Measurements from ENCODE around the gene ABHD17C. TPM values are rescaled to one million over a fixed set of nuclear protein-coding genes. Genes with fewer than 3 reads are reported as not detected.

Gene ABHD17C
- total and polyA plus RNA-seq, 7 donors: 1.1 to 3.7 (median 2.6) TPM

GRCh38 chr15:80789296-80789695, 94.2 kb downstream of the ABHD17C start:
- DNase-seq: no peak
- no peak overlapping the region for H3K4me3 ChIP-seq
- intact Hi-C loops (cut with DNase I): loop anchor here in 1 of 2 donors (10.0 kb wide), 1 partner anchor 156 kb away; no protein-coding TSS in a partner anchor
- 54 to 66% (median 60%) methylated on average over 5 of the region's 5 CpGs for WGBS, 3 donors
- no peak for ATAC-seq
- H3K27ac ChIP-seq: no peak overlapping the region
- TF ChIP-seq, protein P1, sequence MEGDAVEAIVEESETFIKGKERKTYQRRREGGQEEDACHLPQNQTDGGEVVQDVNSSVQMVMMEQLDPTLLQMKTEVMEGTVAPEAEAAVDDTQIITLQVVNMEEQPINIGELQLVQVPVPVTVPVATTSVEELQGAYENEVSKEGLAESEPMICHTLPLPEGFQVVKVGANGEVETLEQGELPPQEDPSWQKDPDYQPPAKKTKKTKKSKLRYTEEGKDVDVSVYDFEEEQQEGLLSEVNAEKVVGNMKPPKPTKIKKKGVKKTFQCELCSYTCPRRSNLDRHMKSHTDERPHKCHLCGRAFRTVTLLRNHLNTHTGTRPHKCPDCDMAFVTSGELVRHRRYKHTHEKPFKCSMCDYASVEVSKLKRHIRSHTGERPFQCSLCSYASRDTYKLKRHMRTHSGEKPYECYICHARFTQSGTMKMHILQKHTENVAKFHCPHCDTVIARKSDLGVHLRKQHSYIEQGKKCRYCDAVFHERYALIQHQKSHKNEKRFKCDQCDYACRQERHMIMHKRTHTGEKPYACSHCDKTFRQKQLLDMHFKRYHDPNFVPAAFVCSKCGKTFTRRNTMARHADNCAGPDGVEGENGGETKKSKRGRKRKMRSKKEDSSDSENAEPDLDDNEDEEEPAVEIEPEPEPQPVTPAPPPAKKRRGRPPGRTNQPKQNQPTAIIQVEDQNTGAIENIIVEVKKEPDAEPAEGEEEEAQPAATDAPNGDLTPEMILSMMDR (IDR thresholded peaks at IDR 0.05): no peak
- H3K36me3 ChIP-seq (ENCODE audit: insufficient read depth in 1 of 2, low read depth in 1 of 2): no peaks in the 10 kb centered on the region
- H3K27me3 ChIP-seq (ENCODE audit: insufficient read depth in 3 of 3, low read length in 2 of 3): peaks cover 0 to 25% (median 3%) of the 10 kb centered on the region in 3 donors
- no peaks in the 10 kb centered on the region for H3K4me1 ChIP-seq
- no peaks in the 10 kb centered on the region for H3K9me3 ChIP-seq

- TF ChIP-seq, protein P1 (IDR thresholded peaks at IDR 0.05): no peak
- intact Hi-C loops (cut with DNase I): loop anchor here in 1 of 2 donors (10.0 kb wide), 1 partner anchor 155 kb away; no protein-coding TSS in a partner anchor
- Histone ChIP-seq H3K27ac (no peak overlapping the region), H3K4me3 (no peak overlapping the region), H3K9me3 (no peaks in the 10 kb centered on the region), H3K27me3 (ENCODE audit: insufficient read depth in 3 of 3, low read length in 2 of 3) (peaks cover 0 to 21% (median 3%) of the 10 kb centered on the region in 3 donors), H3K4me1 (no peaks in the 10 kb centered on the region), H3K36me3 (ENCODE audit: insufficient read depth in 1 of 2, low read depth in 1 of 2) (no peaks in the 10 kb centered on the region)
- DNase-seq (no peak), ATAC-seq (no peak)
- WGBS, 3 donors: 57 to 59% (median 57%) methylated on average over 4 of the region's 4 CpGs
Measured at GRCh38 chr15:80789796-80790195, 94.7 kb downstream of the ABHD17C start.

DNA sequence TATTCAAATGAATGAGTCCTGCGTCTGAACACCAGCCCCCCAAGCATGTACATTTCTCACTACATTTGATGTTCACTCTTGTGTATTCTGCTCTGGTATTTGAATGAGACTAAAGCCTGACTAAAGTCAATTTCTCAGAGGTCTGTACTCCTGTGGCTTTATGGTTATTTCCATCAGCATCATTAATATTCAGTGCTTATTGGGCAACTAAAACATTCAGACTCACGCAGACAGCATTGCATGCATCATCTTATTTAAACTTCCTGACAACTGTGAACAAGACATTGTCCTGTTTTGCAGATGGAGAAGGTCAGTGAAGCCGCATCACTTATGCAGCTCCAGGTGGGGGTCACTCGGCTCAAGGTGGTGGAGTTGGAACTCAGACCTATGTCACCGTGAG, 95.1 kb downstream of the ABHD17C start:
- Histone ChIP-seq H3K27me3 (ENCODE audit: insufficient read depth in 3 of 3, low read length in 2 of 3) (peaks cover 0 to 21% (median 3%) of the 10 kb centered on the region in 3 donors), H3K36me3 (ENCODE audit: insufficient read depth in 1 of 2, low read depth in 1 of 2) (no peaks in the 10 kb centered on the region), H3K4me1 (no peaks in the 10 kb centered on the region), H3K9me3 (no peaks in the 10 kb centered on the region), H3K27ac (no peak overlapping the region), H3K4me3 (no peak overlapping the region)
- WGBS, 3 donors: 88 to 95% (median 94%) methylated on average over 5 of the region's 5 CpGs
- DNase-seq (no peak), ATAC-seq (no peak)
- intact Hi-C loops (cut with DNase I): no loop called here
- TF ChIP-seq, protein P1 (IDR thresholded peaks at IDR 0.05): no peak

DNA sequence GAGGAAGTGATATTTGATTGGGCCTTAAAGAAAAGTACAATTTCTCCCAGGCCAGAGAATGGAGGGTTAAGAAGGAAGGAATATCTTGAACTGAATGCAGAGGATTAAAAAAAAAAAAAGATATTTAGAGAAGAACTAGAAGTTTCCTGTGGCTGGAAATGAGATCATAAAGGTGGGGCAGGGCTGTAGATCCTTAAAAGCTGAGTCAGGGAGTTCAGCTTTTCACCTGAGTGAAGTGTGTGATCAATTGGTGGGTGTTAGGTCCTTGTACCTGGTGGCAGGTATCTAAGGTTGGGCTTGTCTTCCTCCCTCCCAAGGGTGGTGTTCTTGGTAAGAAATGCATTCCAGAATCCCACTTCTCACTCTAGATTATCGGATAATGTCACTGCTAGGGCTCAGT, 95.9 kb downstream of the ABHD17C start:
- H3K27ac ChIP-seq: no peak overlapping the region

More for the DNA sequence above, 95.9 kb downstream of the ABHD17C start:
- peaks cover 0 to 21% (median 3%) of the 10 kb centered on the region in 3 donors for H3K27me3 ChIP-seq (ENCODE audit: insufficient read depth in 3 of 3, low read length in 2 of 3)
- H3K4me3 ChIP-seq: no peak overlapping the region
- DNase-seq (no peak), ATAC-seq (no peak)
- intact Hi-C loops (cut with DNase I): no loop called here
- H3K4me1 ChIP-seq: no peaks in the 10 kb centered on the region
- TF ChIP-seq, protein P1 (IDR thresholded peaks at IDR 0.05): no peak
- no peaks in the 10 kb centered on the region for H3K36me3 ChIP-seq (ENCODE audit: insufficient read depth in 1 of 2, low read depth in 1 of 2)
- WGBS, 3 donors: 86 to 100% (median 87%) methylated on average over 1 of the region's 1 CpG
- H3K9me3 ChIP-seq: no peaks in the 10 kb centered on the region
